Activated CD8-positive, alpha-beta memory T cell treated with anti-CD3 and anti-CD28 coated beads for 36 hours (primary cell): ENCODE data around the gene SLK. TPM values are rescaled to one million over a fixed set of nuclear protein-coding genes. Genes with fewer than 3 reads are reported as not detected.

ENCODE experiments used
- CTCF ChIA-PET: fragments of 350-600 bp; sonication (Branson Sonifier 250); formaldehyde crosslinking; loops from one replicate; lab custom pipeline; 2021; ENCODE audit warnings: antibody characterized with exemption; lab: Charles Lee
- POLR2A ChIA-PET: fragments of 350-600 bp; sonication (Branson Sonifier 250); formaldehyde crosslinking; loops from one replicate; lab custom pipeline; 2021; ENCODE audit warnings: antibody characterized with exemption; lab: Charles Lee
- total RNA-seq, 2 experiments: library from RNA; stranded (reverse); gene quantifications; one replicate each; pipeline ENCODE4 v1.2.3, GENCODE V29; 2021

Gene SLK
- total RNA-seq = 10 to 100 TPM; 21.8 to 22.8 TPM

DNA sequence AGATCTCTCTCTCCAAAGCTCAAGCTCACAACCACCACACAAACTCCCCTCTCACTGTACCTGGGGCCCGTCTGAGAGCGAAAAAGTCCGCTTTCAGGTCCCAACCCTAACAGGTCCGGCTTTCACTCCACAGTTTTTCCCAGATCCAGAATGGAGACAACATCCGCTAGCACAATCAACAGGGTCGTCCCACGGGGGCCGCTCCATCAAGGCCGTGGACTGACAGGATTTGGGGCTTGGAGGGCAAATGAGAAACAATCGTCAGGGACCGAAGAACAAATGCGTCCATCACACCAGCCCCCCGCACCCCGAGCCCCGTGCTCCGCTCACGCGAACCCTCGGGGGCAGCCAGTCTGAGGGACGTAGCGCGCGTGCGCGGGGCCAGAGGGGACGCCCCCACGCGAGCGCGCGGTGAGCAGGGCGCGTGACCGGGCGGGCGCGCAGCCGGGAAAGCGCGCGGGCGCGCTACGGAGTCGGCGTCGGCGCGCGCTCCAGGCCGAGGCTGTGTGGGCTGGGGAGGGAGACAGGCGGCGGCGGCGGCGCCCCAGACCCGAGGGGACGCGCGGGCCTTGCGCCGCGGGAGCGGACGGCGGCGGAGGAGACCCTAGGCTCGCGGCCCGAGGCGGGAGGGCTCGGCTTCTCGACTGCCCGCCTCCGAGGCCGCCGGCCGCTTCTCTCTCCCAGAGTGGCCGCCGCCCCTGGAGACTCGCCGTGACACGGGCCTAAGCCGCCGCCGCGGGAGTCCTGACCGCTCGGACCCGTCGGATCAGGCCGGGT, at the start of gene SLK:
SLK (plus strand) TSS at position 470 of the 777 bp plus-strand sequence. CDS start 606 bp downstream, outside the sequence.
- POLR2A ChIA-PET = interaction anchor here (1.1 kb wide), 1 partner anchor 16 kb away, joined by 3 read pairs; no protein-coding TSS in a partner anchor
- CTCF ChIA-PET = interaction anchor here (1.1 to 1.4 kb wide), 4 partner anchors 15 to 155 kb away, joined by 3 to 4 read pairs (median 4); partner anchors contain the start of gene SFR1

DNA sequence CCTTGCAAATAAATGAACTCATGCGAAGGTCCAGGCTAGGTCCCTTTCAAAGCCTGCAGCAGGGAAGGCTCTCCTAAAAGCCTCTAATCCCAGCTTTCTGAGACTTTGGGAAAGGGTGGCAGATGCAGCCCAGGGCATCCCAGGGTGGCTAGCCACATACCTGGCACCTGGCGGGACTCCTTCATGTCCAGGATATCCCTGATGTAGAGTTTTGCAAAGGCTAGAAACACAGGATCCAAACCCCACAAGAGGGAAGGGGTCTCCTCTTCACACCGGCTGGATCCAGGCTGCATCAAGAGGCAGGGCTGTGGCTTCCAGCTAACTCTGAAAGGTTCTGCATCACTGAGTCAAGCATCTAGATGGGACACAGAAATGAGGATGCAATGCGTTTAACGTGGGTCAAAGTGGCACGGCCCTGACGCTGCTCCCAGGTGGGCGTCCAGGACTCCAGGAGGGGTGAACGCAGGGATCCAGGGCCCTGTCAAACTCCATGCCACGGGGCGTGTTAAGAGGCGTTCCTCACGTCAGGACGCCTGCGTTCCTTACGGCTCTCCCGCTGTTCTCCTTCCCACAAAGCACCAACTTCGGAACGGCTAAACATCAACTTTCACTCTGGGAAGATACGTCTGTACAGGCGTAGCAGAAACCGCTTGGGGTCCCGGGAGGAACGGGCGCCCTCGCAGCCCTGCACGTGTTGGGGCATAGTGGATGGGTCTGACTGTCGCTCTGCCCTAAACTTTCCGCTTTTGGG, 49.5 kb upstream of the SLK start:
- ChIA-PET POLR2A (interaction anchor here (0.6 to 2.2 kb wide), 4 partner anchors 8 to 205 kb away, joined by 3 to 16 read pairs (median 14); no protein-coding TSS in a partner anchor), CTCF (interaction anchor here (1.2 kb wide), 1 partner anchor 30 kb away, joined by 3 read pairs; no protein-coding TSS in a partner anchor)

DNA sequence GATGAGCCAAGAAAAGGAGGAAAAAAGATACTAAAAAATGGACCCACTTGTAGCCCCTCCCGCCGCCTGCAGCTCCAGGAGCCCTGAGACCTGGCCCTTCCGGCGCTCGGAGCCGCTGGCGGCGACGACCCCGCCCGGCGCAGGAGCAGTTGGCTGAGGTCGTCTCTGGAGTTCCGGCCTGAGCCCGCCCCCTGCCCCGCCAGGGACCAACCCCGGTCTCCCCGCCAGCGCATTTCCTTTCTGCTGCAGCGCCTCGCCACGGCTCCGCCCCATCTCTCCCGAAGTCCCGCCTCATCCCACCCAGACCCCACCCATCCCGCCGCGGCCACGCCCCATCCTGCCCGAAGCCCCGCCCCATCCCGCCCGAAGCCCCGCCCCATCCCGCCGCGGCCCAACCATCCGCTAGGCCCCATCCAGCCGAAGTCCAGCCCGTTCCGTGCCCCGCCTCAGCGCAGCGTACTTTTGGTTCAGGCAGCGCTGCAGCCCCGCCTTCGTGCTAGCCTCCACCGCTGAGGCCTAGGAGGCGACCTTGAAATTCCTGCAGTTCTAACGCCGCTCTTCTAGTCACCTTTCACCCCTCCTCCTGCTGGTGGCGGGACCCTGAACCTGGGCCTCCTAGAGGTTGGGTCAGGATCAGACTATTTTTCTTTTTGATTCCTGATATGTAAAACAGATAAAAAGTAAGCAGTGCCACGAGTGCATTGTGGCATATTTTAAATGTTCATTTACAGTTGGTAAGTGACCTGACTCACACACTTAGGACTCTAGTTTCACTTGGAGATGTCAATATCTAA, 48.7 kb upstream of the SLK start, which contains the start of gene STN1:
STN1 (minus strand) TSS at position 132 of the 794 bp plus-strand sequence. CDS start 590 bp downstream, outside the sequence.
- ChIA-PET CTCF (interaction anchor here (1.3 kb wide), 1 partner anchor 13 kb away, joined by 3 read pairs; no protein-coding TSS in a partner anchor), POLR2A (interaction anchor here (0.6 to 2.2 kb wide), 3 partner anchors 10 to 204 kb away, joined by 3 to 16 read pairs (median 6); no protein-coding TSS in a partner anchor)

DNA sequence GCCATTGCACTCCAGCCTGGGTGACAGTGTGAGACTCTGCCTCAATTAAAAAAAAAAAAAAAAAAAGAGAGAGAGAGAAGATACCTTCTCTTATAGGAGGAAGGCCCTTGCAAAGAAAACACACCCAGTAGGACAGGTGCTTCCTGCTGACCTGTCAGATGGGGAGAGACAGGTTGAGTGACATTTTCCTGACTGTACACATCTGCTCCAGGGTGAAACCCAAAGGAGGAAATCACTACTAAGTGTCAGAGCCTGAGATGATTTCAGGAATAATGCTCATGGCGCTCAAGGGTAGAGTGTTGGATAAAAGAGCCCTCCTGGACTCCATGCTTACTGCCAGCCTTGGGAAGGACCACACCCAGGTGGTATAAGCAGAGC, 47.3 kb upstream of the SLK start:
- ChIA-PET POLR2A (interaction anchor here (1.5 kb wide), 1 partner anchor 11 kb away, joined by 6 read pairs; no protein-coding TSS in a partner anchor), CTCF (interaction anchor here (1.3 kb wide), 1 partner anchor 12 kb away, joined by 3 read pairs; no protein-coding TSS in a partner anchor)

DNA sequence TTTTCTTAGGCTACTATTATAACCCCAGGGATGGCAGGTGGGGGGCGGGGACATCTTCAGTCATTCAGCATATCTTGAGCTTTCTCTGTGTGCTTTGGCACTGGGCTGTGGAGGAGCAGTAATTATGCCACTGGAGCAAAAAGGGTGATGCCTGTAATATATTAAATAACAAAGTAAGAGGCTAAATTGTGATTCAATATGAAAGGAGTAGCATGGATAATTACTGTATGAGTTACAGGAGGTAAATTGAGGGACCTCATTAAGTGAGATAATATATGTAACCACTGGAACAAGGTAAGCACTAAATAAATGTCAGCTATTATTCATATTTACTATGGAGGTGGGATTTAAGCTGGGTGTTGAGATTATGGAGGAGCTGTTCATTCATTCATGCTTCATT, 45.7 kb upstream of the SLK start:
- CTCF ChIA-PET = interaction anchor here (1.3 kb wide), 1 partner anchor 33 kb away, joined by 3 read pairs; no protein-coding TSS in a partner anchor
- POLR2A ChIA-PET = no interaction called here

DNA sequence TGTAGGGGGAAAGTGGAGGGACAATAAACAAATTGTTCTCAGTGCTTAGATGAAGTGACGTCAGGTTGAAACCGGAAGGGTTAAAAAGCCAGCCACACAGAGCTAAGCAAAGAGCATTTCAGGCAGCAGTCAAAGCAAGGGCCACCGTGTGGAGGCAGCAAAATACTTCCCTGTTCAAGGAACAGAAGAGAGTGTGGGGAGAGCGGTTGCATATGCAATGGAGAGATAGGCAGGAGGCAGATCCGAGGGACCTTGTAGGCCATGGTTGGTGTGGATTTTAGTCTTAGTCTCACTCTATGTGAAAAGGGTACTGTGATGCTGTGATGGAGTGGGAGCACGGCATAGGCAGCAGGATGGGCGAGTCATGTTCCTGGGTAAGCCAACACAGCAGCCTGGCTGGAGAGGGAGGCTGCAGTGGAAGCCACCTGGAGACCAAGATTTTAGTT, 45.2 kb upstream of the SLK start:
- CTCF ChIA-PET = interaction anchor here (1.3 kb wide), 1 partner anchor 34 kb away, joined by 3 read pairs; no protein-coding TSS in a partner anchor
- POLR2A ChIA-PET = interaction anchor here (0.6 kb wide), 1 partner anchor 14 kb away, joined by 4 read pairs; no protein-coding TSS in a partner anchor

DNA sequence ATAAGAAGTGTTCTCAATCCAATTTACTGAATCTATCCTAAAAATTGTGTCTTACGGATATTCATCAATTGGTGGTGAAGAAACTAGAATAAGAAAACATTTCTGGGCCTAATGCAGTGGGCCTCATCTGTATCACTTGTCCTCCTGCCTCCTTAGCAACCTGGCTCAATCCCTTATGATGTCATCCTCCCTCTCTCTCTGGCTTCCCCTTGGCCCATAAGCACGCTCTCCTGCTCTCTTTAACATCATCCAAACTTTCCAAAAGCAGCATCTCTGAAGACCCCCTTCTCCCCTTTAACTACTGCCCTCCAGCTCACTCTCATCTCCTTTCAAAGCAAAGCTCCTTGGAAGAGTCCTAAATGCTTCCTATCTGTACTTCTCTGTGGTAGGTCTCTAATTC, 44.3 kb upstream of the SLK start:
- ChIA-PET CTCF (interaction anchor here (1.2 kb wide), 1 partner anchor 9 kb away, joined by 3 read pairs; no protein-coding TSS in a partner anchor), POLR2A (no interaction called here)

DNA sequence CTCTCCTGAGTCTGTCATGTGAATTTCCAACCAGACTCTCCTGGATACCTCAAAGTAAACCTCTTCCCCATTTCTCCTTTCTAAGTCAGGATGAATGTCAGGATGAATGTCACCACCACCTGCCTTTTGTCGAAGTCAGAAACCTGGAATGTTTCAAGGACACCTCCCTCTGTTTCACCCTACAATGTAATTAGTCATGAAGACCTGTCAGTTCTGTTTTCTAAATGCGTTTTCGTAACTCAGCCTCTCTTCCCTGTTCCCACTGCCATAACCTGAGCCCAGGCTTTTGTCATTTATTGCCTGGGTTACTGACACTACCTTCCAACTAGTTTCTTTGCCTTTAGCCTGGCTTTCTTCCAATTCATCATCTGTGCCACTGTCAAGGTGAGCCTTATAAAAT, 43.4 kb upstream of the SLK start:
- CTCF ChIA-PET = no interaction called here
- POLR2A ChIA-PET = no interaction called here

DNA sequence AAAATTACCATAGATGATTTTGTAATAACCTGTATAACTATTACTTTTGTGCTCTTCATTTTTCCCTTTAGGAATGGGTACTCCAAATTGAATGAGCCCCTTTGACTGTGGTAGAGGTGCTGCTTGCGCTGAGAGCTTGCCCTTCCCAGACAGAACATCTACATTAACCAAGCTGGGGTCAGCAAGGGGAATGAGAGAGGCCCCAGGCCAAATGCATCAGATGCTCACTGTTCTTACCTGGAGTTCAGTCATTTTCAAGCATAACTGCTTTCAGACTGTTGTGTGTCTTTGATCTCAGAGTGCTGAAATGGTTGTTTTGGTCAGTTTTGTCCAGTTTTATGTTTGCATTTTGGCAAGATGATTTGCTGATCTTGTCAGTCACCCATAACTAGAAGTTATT, 41.3 kb upstream of the SLK start:
- ChIA-PET CTCF (no interaction called here), POLR2A (no interaction called here)

DNA sequence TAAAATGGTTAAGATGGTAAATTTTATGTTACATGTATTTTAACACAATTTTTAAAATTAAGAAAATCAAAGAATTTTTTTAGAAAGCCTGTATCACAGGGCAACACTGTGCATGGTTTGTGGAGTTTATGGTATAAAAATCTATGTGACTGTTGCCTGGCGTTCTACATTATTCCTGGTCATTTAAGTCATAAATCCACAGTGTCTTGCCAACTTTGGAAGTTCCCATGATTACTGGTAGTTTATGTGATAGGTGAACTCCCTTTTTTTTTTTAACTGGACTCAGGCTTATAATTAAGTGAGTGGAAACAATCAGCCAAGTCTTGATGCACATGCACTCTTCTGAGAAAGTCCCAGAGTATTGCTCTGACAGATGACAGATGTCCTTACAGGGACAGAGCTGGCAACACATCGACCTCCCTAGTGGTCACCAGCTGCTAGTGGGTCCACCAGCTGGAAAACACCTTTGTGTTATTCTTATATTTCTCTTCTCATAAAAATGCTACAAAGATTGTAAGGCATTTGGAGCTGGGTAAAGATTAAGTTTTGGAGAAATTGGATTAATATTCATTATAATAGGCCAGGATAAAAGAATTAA, 40.1 kb upstream of the SLK start:
- ChIA-PET CTCF (no interaction called here), POLR2A (no interaction called here)

DNA sequence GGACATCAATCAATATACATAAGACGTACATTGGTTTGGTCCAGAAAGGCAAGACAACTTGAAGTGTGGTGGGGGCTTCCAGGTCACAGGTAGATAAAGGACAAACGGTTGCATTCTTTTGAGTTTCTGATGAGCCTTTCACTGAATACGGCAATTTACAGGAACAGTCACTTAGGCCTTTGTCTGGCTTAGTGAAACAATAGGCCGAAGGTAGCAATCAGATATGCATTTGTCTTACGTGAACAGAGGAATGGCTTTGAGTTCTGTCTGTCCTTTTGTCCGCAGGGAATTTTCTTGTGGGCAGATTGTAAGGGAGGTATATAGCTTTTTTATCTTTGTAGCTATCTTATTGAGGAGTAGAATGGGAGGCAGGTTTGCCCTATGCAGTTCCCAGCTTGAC, 38.2 kb upstream of the SLK start:
- CTCF ChIA-PET = no interaction called here
- POLR2A ChIA-PET = no interaction called here

DNA sequence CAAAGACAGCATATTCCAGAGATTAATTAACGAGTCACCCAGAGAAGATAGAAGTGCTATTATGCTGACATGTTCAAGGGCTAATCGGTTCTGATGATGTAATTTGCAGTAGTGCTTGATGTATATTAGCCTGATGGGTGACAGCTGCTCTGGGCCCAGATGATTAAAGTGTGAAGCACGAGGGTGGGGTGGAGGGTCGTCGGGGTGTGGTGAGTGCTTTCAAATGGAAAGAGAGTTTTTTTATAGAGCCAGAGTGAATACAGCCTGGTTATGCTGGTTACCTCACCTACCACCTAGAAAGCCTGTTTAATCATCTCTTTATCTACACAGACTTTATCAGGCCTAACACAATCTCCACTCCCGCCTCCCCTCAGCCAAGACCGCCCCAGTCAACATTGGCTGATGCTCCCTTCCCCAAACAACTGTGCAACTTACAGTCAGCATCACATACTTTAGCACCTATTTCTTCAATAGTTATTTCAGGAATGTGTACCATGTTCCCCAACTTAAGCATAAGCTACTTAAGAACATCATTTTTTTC, 37.5 kb upstream of the SLK start:
- CTCF ChIA-PET = interaction anchor here (0.5 kb wide), 1 partner anchor 66 kb away, joined by 3 read pairs; no protein-coding TSS in a partner anchor
- POLR2A ChIA-PET = no interaction called here

DNA sequence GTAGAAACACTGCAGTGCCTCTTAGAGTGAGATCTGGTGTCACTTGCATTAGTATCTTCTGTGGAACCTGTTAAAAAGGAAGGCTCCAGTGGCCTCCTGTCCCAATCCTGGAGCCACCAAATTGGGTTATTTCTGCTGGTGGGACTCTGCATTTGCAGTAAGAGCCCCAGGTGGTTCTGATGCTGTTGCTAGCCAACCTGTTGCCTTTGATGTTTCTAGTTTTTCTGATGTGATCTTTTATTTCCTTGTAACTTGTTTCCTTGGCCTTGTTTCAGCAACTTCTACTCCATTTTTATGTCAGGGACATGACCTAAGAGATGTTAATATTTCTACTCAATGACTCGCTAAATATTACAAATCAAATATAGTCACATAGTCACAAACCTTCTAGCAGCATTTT, 36.5 kb upstream of the SLK start:
- POLR2A ChIA-PET = no interaction called here
- CTCF ChIA-PET = interaction anchor here (1.2 kb wide), 1 partner anchor 11 kb away, joined by 3 read pairs; no protein-coding TSS in a partner anchor

DNA sequence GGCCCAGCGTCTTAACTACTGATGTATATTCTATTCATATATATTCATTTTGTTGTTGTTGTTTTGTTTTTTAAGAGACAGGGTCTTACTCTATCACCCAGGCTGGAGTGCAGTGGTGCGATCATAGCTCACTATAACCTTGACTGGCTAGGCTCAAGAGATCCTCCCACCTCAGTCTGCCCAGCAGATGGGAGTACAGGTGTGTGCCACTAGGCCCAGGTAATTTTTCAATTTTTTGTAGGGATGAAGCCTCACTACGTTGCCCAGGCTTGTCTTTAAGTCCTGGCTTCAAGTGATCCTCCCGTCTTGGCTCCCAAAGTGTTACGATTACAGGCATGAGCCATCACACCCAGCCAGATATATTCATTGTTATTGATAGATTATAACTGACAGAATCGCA, 36.1 kb upstream of the SLK start:
- CTCF ChIA-PET = interaction anchor here (1.2 kb wide), 1 partner anchor 12 kb away, joined by 3 read pairs; no protein-coding TSS in a partner anchor
- POLR2A ChIA-PET = no interaction called here

DNA sequence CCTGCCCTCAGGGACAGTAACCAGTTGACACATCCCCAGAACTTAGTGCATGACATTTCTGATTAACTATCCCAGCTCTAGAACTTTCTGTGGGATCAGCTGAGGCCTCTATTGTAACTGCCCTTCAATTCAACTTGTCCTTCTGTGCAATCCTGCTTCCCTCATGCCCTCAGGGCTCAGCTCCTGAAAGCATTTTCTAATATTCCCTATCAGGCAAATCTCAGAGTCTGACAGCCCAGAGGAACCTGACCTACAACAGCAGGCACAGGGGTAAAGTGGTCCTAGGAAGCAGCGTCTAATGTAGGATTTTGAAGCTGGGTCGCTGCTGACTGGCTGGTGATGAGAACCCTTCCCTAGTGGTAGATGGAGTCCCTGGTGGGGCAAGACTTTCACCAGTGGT, 35.3 kb upstream of the SLK start:
- CTCF ChIA-PET = interaction anchor here (1.0 to 1.2 kb wide), 2 partner anchors 9 to 12 kb away, joined by 3 read pairs; no protein-coding TSS in a partner anchor
- POLR2A ChIA-PET = no interaction called here

DNA sequence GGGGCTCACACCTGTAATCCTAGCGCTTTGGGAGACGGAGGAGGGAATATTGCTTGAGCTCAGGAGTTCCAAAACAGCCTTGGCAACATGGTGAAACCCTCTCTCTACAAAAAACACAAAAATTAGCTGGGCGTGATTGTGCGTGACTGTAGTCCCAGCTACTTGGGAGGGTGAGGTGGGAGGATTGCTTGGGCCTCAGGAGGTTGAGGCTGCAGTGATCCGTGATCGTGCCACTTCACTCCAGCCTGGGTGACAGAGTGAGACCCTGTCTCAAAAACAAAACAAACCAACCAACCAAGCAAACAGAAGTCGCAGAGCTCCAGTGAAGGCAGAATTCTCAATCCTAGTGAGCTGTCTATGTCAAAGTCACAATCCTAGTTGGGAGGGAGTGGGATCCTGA, 34.7 kb upstream of the SLK start:
- CTCF ChIA-PET = interaction anchor here (1.0 kb wide), 1 partner anchor 10 kb away, joined by 3 read pairs; no protein-coding TSS in a partner anchor
- POLR2A ChIA-PET = no interaction called here

DNA sequence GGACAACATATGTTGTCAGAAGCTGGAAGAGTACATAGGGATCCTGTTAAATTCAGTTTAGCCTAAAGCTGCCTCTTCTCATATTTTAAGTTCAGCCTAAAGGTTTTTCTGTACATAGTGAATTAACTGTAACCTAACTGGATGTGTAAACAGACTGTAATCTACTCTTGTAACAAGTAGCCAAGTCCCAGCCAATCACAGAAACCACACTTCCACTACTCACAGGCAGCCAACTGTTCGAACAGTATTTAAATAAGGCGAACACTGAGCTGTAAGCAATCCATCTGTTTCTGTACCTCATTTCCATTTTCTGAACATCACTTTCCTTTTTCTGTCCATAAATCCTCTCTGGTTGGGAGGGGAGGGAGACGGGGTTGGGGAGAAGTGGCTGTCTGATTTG, 34.0 kb upstream of the SLK start:
- CTCF ChIA-PET = no interaction called here
- POLR2A ChIA-PET = no interaction called here
